HepG2 (cell line): Measurements from ENCODE around the gene FSD1. TPM values are rescaled to one million over a fixed set of nuclear protein-coding genes. Genes with fewer than 3 reads are reported as not detected.
A peak's percentile ranks its signal among the peaks of the same experiment; 100 is the strongest.

ENCODE experiments used
- ATAC-seq: fragments of 200-7000 bp; cut with Tn5 transposase; 3 replicates; pipeline ENCODE4 v1.9.1; 2020; ENCODE audit warnings: mild to moderate bottlenecking, moderate library complexity
- BruUV-seq: library from RNA; stranded (reverse); fragments of 400-500 nt; replicated peaks from 2 replicates; lab custom pipeline; 2021; lab: Mats Ljungman, UMichigan
- CTCF ChIA-PET: fragments of 300-600 bp; formaldehyde crosslinking; extraction: SDS; loops from one replicate; lab custom pipeline; 2021; ENCODE audit warnings: low total read pairs, inconsistent platforms, low intra/inter-chr PET ratio; lab: Yijun Ruan, JAX
- POLR2A ChIA-PET: fragments of 350-600 bp; sonication (Branson Sonifier 250); formaldehyde crosslinking; loops from one replicate; lab custom pipeline; 2020; ENCODE audit warnings: antibody characterized with exemption, inconsistent platforms; lab: Yijun Ruan, JAX
- DNase-seq: peaks from one replicate; pipeline ENCODE4 v3.0.0-alpha.2; 2015; ENCODE audit warnings: low spot score
- FAIRE-seq: peaks from 3 replicates; lab custom pipeline; 2011; peaks lifted over from hg19 to GRCh38; lab: Jason Lieb, UNC
- H2AFZ ChIP-seq: one replicate; pipeline ENCODE4 v1.6.1; 2011; ENCODE audit warnings: low read length, inconsistent platforms
- H3K27ac ChIP-seq: fragments of 300-600 bp; 3 replicates; pipeline ENCODE4 v1.8.0; 2011; ENCODE audit warnings: mixed run types, mild to moderate bottlenecking, mixed read lengths, low read length, inconsistent platforms; ENCODE audit not compliant: insufficient read depth; ENCODE audit errors: extremely low read length
- H3K27me3 ChIP-seq, 2 experiments: fragments of 200-600 bp in 1 of 2; 2 replicates in 1 of 2; 3 replicates in 1 of 2; pipeline versions ENCODE4 v1.6.0 to v1.8.0; 2011; ENCODE audit warnings: low read length in 2 of 2, mild to moderate bottlenecking in 2 of 2, moderate library complexity in 2 of 2, inconsistent platforms in 1 of 2; ENCODE audit not compliant: insufficient read depth in 2 of 2, control insufficient read depth in 1 of 2
- H3K36me3 ChIP-seq, 2 experiments: fragments of 200-600 bp in 1 of 2; replicated peaks in 1 of 2; 2 replicates in 1 of 2; 3 replicates in 1 of 2; pipeline versions ENCODE4 v1.5.1 to v1.8.0; 2011; ENCODE audit warnings: low read length in 2 of 2, inconsistent platforms in 1 of 2; ENCODE audit not compliant: insufficient read depth in 2 of 2, control insufficient read depth in 1 of 2
- H3K4me1 ChIP-seq: 2 replicates; pipeline ENCODE4 v1.5.1; 2012; ENCODE audit warnings: low read length, inconsistent platforms; ENCODE audit not compliant: insufficient read depth
- H3K4me2 ChIP-seq: 2 replicates; pipeline ENCODE4 v1.6.0; 2011; ENCODE audit warnings: low read depth, low read length, inconsistent platforms
- H3K4me3 ChIP-seq, 3 experiments: fragments of 200-600 bp in 1 of 3; sonication (generic), shearing (Covaris generic) in 1 of 3; replicated peaks in 1 of 3; 2 replicates each; pipeline ENCODE4 v1.5.1; 2011 to 2016; ENCODE audit warnings: low read length in 3 of 3, inconsistent platforms in 2 of 3, low read depth in 2 of 3, mild to moderate bottlenecking in 2 of 3, control low read depth in 1 of 3, mixed read lengths in 1 of 3; ENCODE audit not compliant: insufficient read depth in 1 of 3
- H3K79me2 ChIP-seq: one replicate; pipeline ENCODE4 v1.6.1; 2011; ENCODE audit warnings: low read length, inconsistent platforms; ENCODE audit not compliant: insufficient read depth
- H3K9ac ChIP-seq: 2 replicates; pipeline ENCODE4 v1.6.0; 2011; ENCODE audit warnings: mild to moderate bottlenecking, low read depth, low read length, inconsistent platforms; ENCODE audit not compliant: insufficient read depth
- H3K9me3 ChIP-seq: 2 replicates; pipeline ENCODE4 v1.5.1; 2012; ENCODE audit warnings: mild to moderate bottlenecking, low read length
- H4K20me1 ChIP-seq: 2 replicates; pipeline ENCODE4 v1.6.0; 2011; ENCODE audit warnings: inconsistent platforms, mild to moderate bottlenecking, low read length, moderate library complexity; ENCODE audit not compliant: insufficient read depth
- ARNT ChIP-seq: fragments of 450-650 bp; IDR thresholded peaks from 2 replicates; pipeline ENCODE4 v1.6.1; 2017
- CREBL2 ChIP-seq: sonication (generic); formaldehyde crosslinking; IDR thresholded peaks from 2 replicates; pipeline ENCODE4 v1.8.1; 2023; ENCODE audit warnings: missing genetic modification reagents, mild to moderate bottlenecking, borderline replicate concordance
- LCORL ChIP-seq, 2 experiments: fragments of 450-650 bp in 1 of 2; sonication (generic) in 1 of 2; formaldehyde crosslinking in 1 of 2; IDR thresholded peaks; 2 replicates each; pipeline versions ENCODE4 v1.5.0 to v1.6.1; 2017 to 2020; ENCODE audit warnings: antibody characterized with exemption in 1 of 2, missing genetic modification reagents in 1 of 2
- MBD4 ChIP-seq: IDR thresholded peaks from 2 replicates; pipeline ENCODE4 v1.6.1; 2012; ENCODE audit warnings: low read length, inconsistent platforms, borderline replicate concordance
- POLR2A ChIP-seq, 2 experiments: IDR thresholded peaks; 2 replicates each; pipeline ENCODE4 v1.6.1; 2011; ENCODE audit warnings: low read depth in 2 of 2, low read length in 2 of 2, mild to moderate bottlenecking in 1 of 2, moderate library complexity in 1 of 2; ENCODE audit not compliant: insufficient read depth in 1 of 2
- POLR2G ChIP-seq: fragments of 200-400 bp; formaldehyde crosslinking; IDR thresholded peaks from 2 replicates; pipeline ENCODE4 v1.6.1; 2018; ENCODE audit warnings: mild to moderate bottlenecking, low read depth, low read length, moderate library complexity
- RBFOX2 ChIP-seq: fragments of 200-400 bp; formaldehyde crosslinking; IDR thresholded peaks from 2 replicates; pipeline ENCODE4 v1.6.1; 2017; ENCODE audit warnings: low read depth, mild to moderate bottlenecking, low read length
- RFX3 ChIP-seq: IDR thresholded peaks from 2 replicates; pipeline ENCODE4 v1.6.1; 2016; ENCODE audit warnings: missing biosample characterization, missing genetic modification reagents
- SAP130 ChIP-seq: IDR thresholded peaks from 2 replicates; pipeline ENCODE4 v1.6.1; 2016; ENCODE audit warnings: low read depth
- SETDB1 ChIP-seq: sonication (generic); formaldehyde crosslinking; IDR thresholded peaks from 2 replicates; pipeline ENCODE4 v1.5.1; 2020; ENCODE audit warnings: missing genetic modification reagents, mild to moderate bottlenecking, borderline replicate concordance
- SSRP1 ChIP-seq: IDR thresholded peaks from 2 replicates; pipeline ENCODE4 v1.6.1; 2016; ENCODE audit warnings: control low read depth
- ZFP41 ChIP-seq: sonication (generic); formaldehyde crosslinking; IDR thresholded peaks from 2 replicates; pipeline ENCODE4 v1.4.0; 2020; ENCODE audit warnings: mild to moderate bottlenecking, missing genetic modification reagents, borderline replicate concordance
- ZMYM4 ChIP-seq: sonication (generic); formaldehyde crosslinking; IDR thresholded peaks from 2 replicates; pipeline ENCODE4 v1.8.1; 2023; ENCODE audit warnings: mild to moderate bottlenecking, missing genetic modification reagents
- ZNF530 ChIP-seq: sonication (generic); formaldehyde crosslinking; IDR thresholded peaks from 2 replicates; pipeline ENCODE4 v1.5.0; 2020; ENCODE audit warnings: low read depth, mild to moderate bottlenecking, missing genetic modification reagents
- ZNF556 ChIP-seq: sonication (generic); formaldehyde crosslinking; IDR thresholded peaks from 2 replicates; pipeline ENCODE4 v1.4.0; 2020; ENCODE audit warnings: mild to moderate bottlenecking, missing genetic modification reagents, borderline replicate concordance
- ZNF563 ChIP-seq: sonication (generic); formaldehyde crosslinking; IDR thresholded peaks from 2 replicates; pipeline ENCODE4 v1.8.0; 2022; ENCODE audit warnings: mild to moderate bottlenecking, moderate library complexity, missing genetic modification reagents
- ZNF761 ChIP-seq: sonication (generic); formaldehyde crosslinking; conservative IDR thresholded peaks from 2 replicates; pipeline ENCODE4 v1.4.0; 2020; ENCODE audit warnings: mild to moderate bottlenecking, missing genetic modification reagents
- WGBS: methylation state at CpG from one replicate; pipeline ENCODE4 v1.1.6; 2017; ENCODE audit warnings: low lambda C conversion rate; 5-methylcytosine and 5-hydroxymethylcytosine counted together
- in situ Hi-C: cut with HindIII; loops from 2 replicates; pipeline ENCODE4 v1.10.0; 2017; ENCODE audit warnings: low pct_unique_long_range_greater_than_20kb; ENCODE audit not compliant: extremely low pct_ligation_motif_present
- intact Hi-C: fragments of 100-400 bp; cut with micrococcal nuclease; formaldehyde crosslinking; loops from one replicate; pipeline ENCODE4 v1.10.0; 2022; ENCODE audit not compliant: unreplicated experiment
- polyA plus RNA-seq, 8 experiments: library from polyadenylated mRNA; depleted of rRNA in 3 of 8; stranded (reverse) in 7 of 8; unstranded in 1 of 8; fragments of >200 nt; fragmentation: Illumina TruSeq in 4 of 8; extraction: Trizol in 4 of 8; gene quantifications; 2 replicates each; pipeline versions ENCODE4 v1.2.1 to v1.2.3, GENCODE V29; 2011 to 2016; ENCODE audit warnings: low read depth in 4 of 8, missing spikeins in 1 of 8, mixed read lengths in 1 of 8; ENCODE audit not compliant: insufficient read depth in 1 of 8
- total RNA-seq, 5 experiments: library from RNA; depleted of rRNA; stranded (reverse); fragments of >200 nt; fragmentation: Illumina TruSeq; extraction: Trizol; gene quantifications; 2 replicates each; pipeline ENCODE4 v1.2.3, GENCODE V29; 2016; ENCODE audit warnings: low read depth in 1 of 5
- TF ChIP-seq, protein P1 (sequence below), 2 experiments: sonication (generic) in 1 of 2; formaldehyde crosslinking in 1 of 2; IDR thresholded peaks; 2 replicates each; pipeline versions ENCODE4 v1.4.0 to v1.6.1; 2016 to 2020; ENCODE audit warnings: borderline replicate concordance in 1 of 2, low read depth in 1 of 2, mild to moderate bottlenecking in 1 of 2, missing genetic modification reagents in 1 of 2

Gene FSD1
- total and polyA plus RNA-seq, 2 of the 13 experiments (the other 11 are each of a cell fraction or from before 2014, with no cell fraction given), result 0.29 to 0.66 TPM

GRCh38 chr19:4338441-4339355 lies 34.3 kb downstream of the FSD1 start, which contains the start of gene STAP2:
TSS of gene STAP2 (minus strand) at chr19:4338827. CDS start at chr19:4338753, 74 bp downstream.
- H2AFZ ChIP-seq, result peak within 1 kb of the TSS; percentile 92
- H3K79me2 ChIP-seq, result no peaks in the 10 kb centered on the region
- H3K4me3 ChIP-seq, result peak within 1 kb of the TSS; percentile 71 to 86 (median 86)
- POLR2A ChIA-PET, result interaction anchor here (1.0 to 3.1 kb wide), 8 partner anchors 11 to 72 kb away, joined by 3 to 16 read pairs (median 4); no protein-coding TSS in a partner anchor
- ATAC-seq, result peak; percentile 7
- peak; percentile 44 for DNase-seq
- intact Hi-C loops, result no loop called here
- H4K20me1 ChIP-seq, result no peaks in the 10 kb centered on the region
- peak; percentile 68 for FAIRE-seq
- CTCF ChIA-PET, result no interaction called here
- H3K27ac ChIP-seq, result peak within 1 kb of the TSS; percentile 96
- H3K4me2 ChIP-seq, result peak within 1 kb of the TSS; percentile 96
- no peaks in the 10 kb centered on the region for H3K9me3 ChIP-seq
- H3K27me3 ChIP-seq, result no peaks in the 10 kb centered on the region; a peak in 1 of 5 replicates
- H3K4me1 ChIP-seq, result peaks cover 52% of the 10 kb centered on the region
- in situ Hi-C loops, result no loop called here
- H3K9ac ChIP-seq, result peak within 1 kb of the TSS; percentile 84
- no peaks in the 10 kb centered on the region for H3K36me3 ChIP-seq
- BruUV-seq, result TSS peak; percentile 60
- WGBS, result 4% methylated on average over 16 of the region's 27 CpGs
- TF ChIP-seq ZNF556 (CRISPR knock-in tag) (0 out of 2 replicates have a peak, but pooled peaks have one; percentile 45), POLR2G (peak; percentile 39; the same call in 1 of the 2 replicates), SETDB1 (CRISPR knock-in tag) (no peak), MBD4 (no peak), RBFOX2 (0 out of 2 replicates have a peak, but pooled peaks have one; percentile 44), ARNT (no peak), ZMYM4 (CRISPR knock-in tag) (0 out of 2 replicates have a peak, but pooled peaks have one; percentile 15), RFX3 (CRISPR knock-in tag) (no peak), ZNF530 (no peak), LCORL (IDR thresholded peaks at IDR 0.05) (no peak), LCORL (CRISPR knock-in tag; IDR thresholded peaks at IDR 0.05) (peak; percentile 29; the same call in 1 of the 2 replicates), POLR2A (IDR thresholded peaks at IDR 0.05; ENCODE audit: insufficient read depth in 1 of 2, low read depth in 2 of 2, low read length in 2 of 2) (peak in 1 of 2 experiments; percentile 50; a peak in 2 of 4 replicates), CREBL2 (CRISPR knock-in tag) (no peak), SSRP1 (CRISPR knock-in tag) (no peak), ZNF761 (CRISPR knock-in tag) (no peak), ZFP41 (CRISPR knock-in tag) (0 out of 2 replicates have a peak, but pooled peaks have one; percentile 41), SAP130 (0 out of 2 replicates have a peak, but pooled peaks have one; percentile 9), ZNF563 (0 out of 2 replicates have a peak, but pooled peaks have one; percentile 41)
- TF ChIP-seq, protein P1, sequence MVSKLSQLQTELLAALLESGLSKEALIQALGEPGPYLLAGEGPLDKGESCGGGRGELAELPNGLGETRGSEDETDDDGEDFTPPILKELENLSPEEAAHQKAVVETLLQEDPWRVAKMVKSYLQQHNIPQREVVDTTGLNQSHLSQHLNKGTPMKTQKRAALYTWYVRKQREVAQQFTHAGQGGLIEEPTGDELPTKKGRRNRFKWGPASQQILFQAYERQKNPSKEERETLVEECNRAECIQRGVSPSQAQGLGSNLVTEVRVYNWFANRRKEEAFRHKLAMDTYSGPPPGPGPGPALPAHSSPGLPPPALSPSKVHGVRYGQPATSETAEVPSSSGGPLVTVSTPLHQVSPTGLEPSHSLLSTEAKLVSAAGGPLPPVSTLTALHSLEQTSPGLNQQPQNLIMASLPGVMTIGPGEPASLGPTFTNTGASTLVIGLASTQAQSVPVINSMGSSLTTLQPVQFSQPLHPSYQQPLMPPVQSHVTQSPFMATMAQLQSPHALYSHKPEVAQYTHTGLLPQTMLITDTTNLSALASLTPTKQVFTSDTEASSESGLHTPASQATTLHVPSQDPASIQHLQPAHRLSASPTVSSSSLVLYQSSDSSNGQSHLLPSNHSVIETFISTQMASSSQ (IDR thresholded peaks at IDR 0.05; ENCODE audit: low read depth), result no peak
- TF ChIP-seq, protein P1 (CRISPR knock-in tag; IDR thresholded peaks at IDR 0.05; ENCODE audit: borderline replicate concordance), result peak; percentile 40; the same call in 1 of the 2 replicates
